Fibroblast of peridontal ligament (primary cell): ENCODE data around the gene DESI2.

Experiments used
- DNase-seq: peaks from one replicate; pipeline ENCODE4 v3.0.0-alpha.2; 2010; ENCODE audit errors: extremely low read depth

The DESI2 gene

GRCh38 chr1:244652623-244653438, at the start of gene DESI2:
Gene DESI2, plus strand, starts transcription at chr1:244653126. Its CDS starts 188 bp downstream, at chr1:244653314.
- peak; percentile 100 for DNase-seq

DNA sequence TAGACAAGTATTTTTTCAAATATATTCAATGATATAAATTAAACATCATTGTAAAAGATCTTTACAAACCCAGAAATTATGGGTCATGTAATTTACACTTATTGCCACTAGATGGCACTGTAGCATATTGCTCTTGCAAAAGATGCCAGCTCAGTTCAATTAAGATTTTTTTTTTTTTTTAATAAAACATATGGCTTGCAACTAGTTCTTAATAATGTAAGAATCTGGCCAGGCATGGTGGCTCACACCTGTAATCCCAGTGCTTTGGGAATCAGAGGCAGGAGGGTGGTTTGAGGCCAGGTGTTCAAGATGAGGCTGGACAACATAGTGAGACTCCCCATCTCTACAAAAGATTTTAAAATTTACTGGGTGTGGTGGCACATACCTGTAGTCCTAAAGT, 49.4 kb upstream of the DESI2 start:
- peak; percentile 69 for DNase-seq

GRCh38 chr1:244605835-244606370, 47.0 kb upstream of the DESI2 start:
- no peak for DNase-seq

DNA sequence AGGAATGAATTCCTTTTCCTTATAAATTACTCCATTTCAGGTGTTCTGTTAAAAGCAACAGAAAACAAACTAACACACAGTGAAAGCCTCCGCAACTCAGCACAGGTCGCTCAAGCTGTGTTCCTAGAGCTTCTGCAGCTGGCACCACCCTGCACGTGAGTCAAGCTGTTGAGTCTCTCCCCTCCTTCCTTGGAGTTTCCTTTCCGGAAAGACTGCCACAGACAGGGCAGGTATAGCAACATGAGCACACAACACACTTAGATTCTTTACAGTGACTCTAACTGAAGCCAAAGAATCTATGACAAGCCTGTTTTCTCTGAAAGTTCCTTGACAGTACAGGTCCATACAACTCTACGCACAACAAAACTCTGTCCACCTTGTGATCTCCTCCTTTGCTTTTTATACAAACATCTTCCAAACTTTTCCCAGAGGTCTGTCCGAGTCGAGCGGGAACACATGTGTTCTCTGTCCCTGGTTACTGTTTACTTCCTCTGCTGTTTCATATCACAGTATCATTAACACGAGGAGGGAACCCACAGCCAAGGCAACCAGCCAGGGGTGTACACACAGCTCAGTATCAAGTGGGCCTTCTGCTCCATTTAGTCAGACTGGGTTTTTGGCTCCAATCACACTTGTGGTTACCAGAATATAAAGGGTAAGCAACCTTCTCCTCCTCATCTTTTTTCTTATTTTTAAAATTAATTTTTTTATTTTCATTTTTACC, 38.7 kb upstream of the DESI2 start:
- DNase-seq = peak; percentile 33

DNA sequence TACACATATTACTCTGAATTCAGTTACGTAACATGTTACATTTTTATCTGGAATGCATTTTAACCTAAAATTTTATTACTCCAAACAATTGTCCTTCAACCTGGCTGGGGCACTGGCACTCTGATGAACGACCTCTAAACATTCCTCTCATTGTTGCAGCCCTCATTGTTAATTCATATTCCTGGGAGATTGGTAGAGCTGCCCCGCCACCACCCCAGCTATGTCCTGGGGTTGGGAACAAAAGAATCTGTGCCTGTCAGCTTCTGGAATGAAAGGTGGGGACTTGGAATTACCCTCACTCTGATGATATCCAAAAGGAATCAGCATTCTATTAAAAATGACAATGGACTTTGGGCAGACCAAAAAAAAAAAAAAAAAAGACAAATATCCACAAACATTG, 38.0 kb upstream of the DESI2 start:
- no peak for DNase-seq

- no peak for DNase-seq
These were observed 37.6 kb upstream of the DESI2 start for GRCh38 chr1:244615301-244615700.

DNA sequence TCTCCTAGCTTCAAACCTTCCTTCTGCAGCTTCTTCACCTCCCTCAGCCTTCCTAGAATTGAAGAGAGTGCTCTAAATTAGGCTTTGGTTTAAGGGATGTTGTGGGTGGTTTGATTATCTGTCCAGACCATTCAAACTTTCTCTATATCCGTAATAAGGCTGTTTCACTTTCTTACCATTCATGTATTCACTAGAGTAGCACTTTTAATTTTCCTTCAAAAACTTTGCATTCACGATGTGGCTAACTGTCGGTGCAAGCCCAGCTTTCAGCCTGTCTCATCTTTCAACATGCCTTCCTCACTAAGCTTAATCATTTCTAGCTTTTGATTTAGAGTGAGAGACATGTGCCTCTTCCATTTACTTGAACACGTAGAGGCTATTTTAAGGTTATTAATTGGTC, 26.2 kb upstream of the DESI2 start:
- DNase-seq = no peak

DNA sequence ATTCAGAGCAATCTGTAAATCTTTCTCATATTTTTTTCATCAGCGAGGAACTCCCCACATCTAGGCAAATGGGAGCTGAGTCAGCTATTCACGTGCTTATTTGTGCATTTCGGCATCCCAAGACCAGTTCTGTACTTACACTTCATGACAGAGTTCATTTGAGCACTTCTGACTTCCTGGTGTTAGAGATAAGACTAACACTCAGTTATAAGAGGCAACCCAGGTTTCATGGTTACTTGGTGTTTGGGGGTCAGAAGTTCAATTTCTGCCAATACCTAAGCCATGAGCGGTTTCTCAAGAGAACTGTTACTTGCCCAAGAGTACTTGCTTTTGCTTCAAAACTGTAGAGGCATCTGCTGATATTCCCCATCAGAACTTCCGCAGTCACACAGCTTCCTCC, 24.1 kb upstream of the DESI2 start:
- DNase-seq = peak; percentile 28

DNA sequence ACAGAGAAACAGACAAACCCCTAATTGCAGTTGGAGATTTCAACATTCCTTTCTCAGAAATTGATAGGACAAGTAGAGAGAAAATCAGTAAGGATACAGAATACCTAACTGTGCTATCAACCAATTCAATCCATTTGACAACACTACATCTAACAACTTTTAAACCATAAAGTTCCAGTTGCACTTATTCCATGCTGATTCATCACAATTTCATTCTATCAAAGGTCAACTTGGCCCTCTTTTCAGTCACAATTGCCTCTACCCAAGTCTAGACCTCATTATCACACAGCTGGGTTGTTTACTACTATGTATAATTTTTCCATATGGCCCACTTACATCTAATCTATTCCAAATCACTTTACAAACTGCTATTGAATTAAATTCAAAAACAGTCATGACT, 19.8 kb upstream of the DESI2 start:
- no peak for DNase-seq

- DNase-seq = no peak
These were observed 18.4 kb upstream of the DESI2 start for GRCh38 chr1:244634546-244634945.

DNA sequence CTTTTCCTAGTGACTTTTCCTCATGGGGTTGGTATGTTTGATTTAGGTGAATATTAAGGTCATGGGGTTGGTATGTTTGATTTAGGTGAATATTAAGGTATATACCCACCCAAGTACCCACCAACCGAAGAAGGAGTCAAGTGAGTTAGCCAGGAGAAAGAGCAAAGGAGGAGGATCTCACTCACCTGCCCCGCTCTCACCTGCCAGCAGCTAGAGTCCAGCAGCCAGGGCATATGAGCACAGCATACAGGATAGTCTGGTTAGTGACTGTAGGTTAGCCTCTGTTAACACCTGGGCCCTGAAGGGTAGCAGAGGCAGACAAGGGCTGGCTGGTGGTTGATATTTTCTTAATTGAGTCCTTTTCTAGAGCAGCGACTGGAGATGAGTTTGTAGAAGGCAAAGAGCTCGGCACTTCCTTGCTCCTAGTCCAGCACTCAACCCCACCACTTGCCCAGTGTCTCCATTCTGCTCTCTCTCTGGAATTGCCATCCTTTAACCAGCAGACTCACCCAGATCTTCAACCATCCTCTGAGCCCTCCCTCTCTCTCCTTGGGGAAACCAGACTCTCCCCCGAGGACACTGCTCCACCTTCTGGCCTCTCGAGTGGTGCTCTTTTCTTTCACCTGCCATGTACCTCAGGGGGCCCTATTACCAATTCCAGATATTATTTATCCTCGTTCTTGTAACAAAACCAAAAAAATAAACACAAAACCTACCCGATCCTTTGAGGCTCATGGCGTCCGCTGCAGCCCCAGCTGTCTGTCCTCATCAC, 16.3 kb upstream of the DESI2 start:
- no peak for DNase-seq

DNA sequence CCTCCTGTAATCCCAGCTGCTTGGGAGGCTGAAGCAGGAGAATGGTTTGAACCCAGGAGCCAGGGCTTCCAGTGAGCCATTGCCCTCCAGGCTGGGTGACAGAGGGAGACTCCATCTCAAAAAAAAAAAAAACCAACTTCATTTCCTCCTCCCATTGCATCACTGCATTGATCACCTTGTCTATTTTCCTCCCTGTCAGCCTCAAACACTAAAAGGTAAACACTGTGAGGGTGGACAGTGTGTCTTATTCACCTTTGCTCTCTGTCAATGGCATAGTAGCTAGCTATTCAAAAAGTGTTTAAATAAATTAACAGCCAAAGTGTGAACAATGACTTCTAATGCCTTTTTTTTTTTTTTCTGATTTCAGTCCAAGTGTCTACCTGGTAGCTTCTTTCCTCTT, 13.4 kb upstream of the DESI2 start:
- no peak for DNase-seq

DNA sequence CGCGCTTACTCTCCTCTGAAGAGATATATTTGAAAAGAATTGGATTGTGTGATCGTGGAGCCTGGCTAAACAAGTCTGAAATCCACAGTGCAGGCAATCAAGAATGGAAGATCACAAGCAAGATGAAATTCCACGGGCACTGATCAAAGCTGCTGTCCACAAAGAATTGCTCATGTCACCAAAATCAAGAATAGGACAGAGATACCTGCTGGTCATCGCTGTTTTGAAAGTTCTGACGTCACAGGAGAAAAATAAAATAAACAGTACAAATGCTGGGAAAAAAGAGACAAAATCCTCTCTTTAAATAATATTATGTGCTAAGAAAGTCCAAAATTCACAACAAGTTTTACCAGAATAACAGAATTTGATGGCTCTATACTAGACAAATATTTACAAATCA, 12.0 kb upstream of the DESI2 start:
- no peak for DNase-seq

GRCh38 chr1:244642526-244642925, 10.4 kb upstream of the DESI2 start:
- DNase-seq = no peak

DNA sequence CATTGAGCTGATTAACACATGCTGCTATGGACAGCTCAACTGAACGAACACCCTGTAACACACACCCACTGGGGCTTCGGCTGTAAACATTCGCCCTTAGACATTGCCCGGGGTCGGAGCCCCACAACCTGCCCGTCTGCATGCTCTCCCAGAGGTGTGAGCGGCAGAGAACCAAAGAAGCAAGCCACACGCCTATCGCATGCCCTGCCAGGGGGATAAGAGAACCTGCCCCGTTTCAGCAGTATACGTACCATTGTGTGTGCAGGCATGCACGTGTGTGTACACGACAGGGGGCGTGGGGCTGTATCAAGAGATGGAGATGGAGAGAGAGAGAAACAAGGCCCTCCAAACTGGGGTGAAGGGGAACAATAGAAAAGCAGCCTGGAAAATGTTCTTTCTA, 9.9 kb upstream of the DESI2 start:
- DNase-seq = no peak

DNA sequence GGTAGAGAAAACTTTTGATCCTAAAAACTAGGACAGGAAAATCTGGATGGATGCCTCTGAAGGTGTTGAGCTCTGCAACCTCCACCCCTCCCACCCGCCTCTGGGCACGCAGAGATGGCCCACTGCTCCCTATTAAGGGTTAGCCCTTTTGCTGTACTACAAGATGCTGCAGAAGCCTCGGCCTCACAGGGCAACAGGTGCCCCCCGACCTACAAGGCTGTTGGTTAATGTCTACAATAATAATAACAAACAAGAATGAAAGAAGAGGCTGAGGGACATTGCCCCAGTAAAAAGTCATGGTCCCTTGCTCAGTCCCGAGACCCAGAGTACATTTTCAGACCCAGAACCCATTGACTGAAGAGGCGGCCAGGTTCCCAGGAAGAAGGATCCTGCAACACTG, 7.5 kb upstream of the DESI2 start:
- no peak for DNase-seq

DNA sequence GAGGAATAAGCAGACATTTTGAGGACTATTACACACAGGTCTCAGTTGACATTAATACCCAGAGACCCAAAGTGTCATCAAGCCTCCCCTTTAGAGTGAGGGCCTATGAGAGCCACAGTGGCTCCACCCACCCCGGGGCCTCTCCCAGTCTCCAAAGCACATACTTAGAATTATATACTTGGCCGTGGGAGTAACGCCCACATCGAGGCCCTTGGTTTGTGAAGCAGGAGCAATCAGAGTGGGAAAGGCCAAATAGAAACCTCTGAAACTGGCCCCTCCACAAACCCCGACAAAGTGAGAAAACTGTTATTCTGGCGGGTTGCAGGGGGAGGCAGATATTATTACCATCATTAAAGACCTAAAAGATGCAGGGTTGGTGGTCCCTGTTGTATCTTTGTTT, 7.0 kb upstream of the DESI2 start:
- DNase-seq = no peak

- no peak for DNase-seq
These were observed 5.1 kb upstream of the DESI2 start for GRCh38 chr1:244647819-244648218.

DNA sequence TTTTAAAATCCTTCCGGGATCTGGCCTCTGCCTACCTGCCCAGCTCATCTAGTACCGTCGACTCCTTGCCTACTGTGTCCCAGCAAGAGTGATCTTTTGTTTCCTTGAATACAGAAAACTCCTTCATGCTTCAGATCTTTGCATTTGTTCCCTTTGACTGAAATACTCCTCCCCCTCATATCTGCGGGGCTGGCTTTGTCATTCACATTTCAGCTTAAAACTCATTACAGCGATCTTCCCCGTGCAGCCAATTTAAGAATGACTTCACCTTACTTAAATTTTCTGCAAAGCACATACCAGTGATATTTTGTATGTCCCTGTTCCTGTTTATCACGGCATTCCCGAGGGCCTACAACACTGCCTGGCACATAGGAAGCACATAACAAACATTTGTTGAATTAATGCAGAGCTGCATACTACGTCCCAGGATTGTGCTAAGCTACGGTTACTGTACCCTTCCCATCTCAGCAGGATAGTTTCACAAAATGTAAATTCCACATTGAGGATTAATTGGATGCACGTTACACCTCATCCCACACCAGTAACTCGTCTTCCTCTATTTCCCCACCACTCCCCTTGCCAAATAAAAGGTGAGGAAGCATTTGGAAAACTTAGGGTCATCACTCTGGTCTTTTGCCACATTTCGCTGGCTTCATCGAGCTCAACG, 837 bp upstream of the DESI2 start:
- DNase-seq = no peak

- peak; percentile 23 for DNase-seq
These were observed 647 bp downstream of the DESI2 start for GRCh38 chr1:244653439-244654107.
